Calu3 (cell line): ENCODE data around the gene F2R. TPM values are rescaled to one million over a fixed set of nuclear protein-coding genes. Genes with fewer than 3 reads are reported as not detected.
"Not testable (repeated sequence)": the region's sequence is repeated elsewhere in the genome, so short reads cannot be mapped to it uniquely, and the experiment has no call there.

Experiments used
- BruUV-seq: library from RNA; stranded (reverse); fragments of 400-500 nt; replicated peaks from 2 replicates; lab custom pipeline; 2021; lab: Mats Ljungman, UMichigan
- CTCF ChIA-PET: fragments of 300-600 bp; sonication (Branson Sonifier 250); formaldehyde crosslinking; loops from one replicate; lab custom pipeline; 2022; ENCODE audit warnings: antibody characterized with exemption; lab: Charles Lee
- DNase-seq: peaks from one replicate; pipeline ENCODE4 v3.0.0; 2022
- H3K27ac Mint-ChIP-seq: one replicate; pipeline ENCODE4 v1.8.0; 2022; ENCODE audit warnings: mixed read lengths; ENCODE audit not compliant: unreplicated experiment
- H3K27me3 Mint-ChIP-seq: one replicate; pipeline ENCODE4 v1.8.0; 2022; ENCODE audit warnings: mixed read lengths; ENCODE audit not compliant: unreplicated experiment
- H3K36me3 Mint-ChIP-seq: one replicate; pipeline ENCODE4 v1.8.0; 2022; ENCODE audit warnings: mild to moderate bottlenecking, moderate library complexity, mixed read lengths; ENCODE audit not compliant: insufficient read depth, unreplicated experiment
- H3K4me1 Mint-ChIP-seq: one replicate; pipeline ENCODE4 v1.8.0; 2022; ENCODE audit warnings: mild to moderate bottlenecking, low read depth, mixed read lengths; ENCODE audit not compliant: unreplicated experiment
- H3K4me3 Mint-ChIP-seq: one replicate; pipeline ENCODE4 v1.8.0; 2022; ENCODE audit warnings: mild to moderate bottlenecking, low read depth, moderate library complexity, mixed read lengths; ENCODE audit not compliant: unreplicated experiment
- H3K9me3 Mint-ChIP-seq: one replicate; pipeline ENCODE4 v1.8.0; 2022; ENCODE audit warnings: low read depth, mixed read lengths; ENCODE audit not compliant: unreplicated experiment
- CTCF ChIP-seq: fragments of 200-600 bp; IDR thresholded peaks from one replicate; pipeline ENCODE4 v1.8.0; 2022; ENCODE audit warnings: antibody characterized with exemption; ENCODE audit not compliant: unreplicated experiment
- intact Hi-C: fragments of 100-400 bp; cut with micrococcal nuclease; formaldehyde crosslinking; loops from one replicate; pipeline ENCODE4 v1.10.0; 2022; ENCODE audit not compliant: unreplicated experiment
- total RNA-seq: library from RNA; stranded (reverse); gene quantifications from 2 replicates; pipeline ENCODE4 v1.2.3, GENCODE V29; 2022

F2R gene
- total RNA-seq, 1 experiment from 2014 or later, result 14.4 TPM

DNA sequence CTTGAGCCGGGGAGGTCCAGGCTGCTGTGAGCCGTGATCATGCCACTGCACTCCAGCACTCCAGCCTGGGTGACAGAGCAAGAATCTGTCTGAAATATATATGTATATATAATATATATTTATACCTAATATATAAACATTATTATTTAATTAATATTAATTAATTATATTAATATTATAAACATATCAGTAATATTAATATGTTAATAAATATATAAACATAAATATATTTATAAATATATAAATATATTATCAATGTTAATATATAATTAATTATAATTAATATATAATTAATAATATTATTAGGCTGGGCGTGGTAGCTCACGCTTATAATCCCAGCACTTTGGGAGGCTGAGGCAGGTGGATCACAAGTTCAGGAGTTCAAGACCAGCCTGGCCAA is 41.1 kb downstream of the F2R start:
- intact Hi-C loops, result no loop called here
- H3K4me3 Mint-ChIP-seq, result no peak overlapping the region
- H3K4me1 Mint-ChIP-seq, result peaks cover 31% of the 10 kb centered on the region
- H3K27me3 Mint-ChIP-seq, result no peaks in the 10 kb centered on the region
- H3K9me3 Mint-ChIP-seq, result no peaks in the 10 kb centered on the region
- CTCF ChIA-PET, result no interaction called here
- no peak overlapping the region for H3K27ac Mint-ChIP-seq
- H3K36me3 Mint-ChIP-seq, result peaks cover 5% of the 10 kb centered on the region
- TF ChIP-seq CTCF, result no peak
- BruUV-seq, result no TSS peak
- no peak for DNase-seq

DNA sequence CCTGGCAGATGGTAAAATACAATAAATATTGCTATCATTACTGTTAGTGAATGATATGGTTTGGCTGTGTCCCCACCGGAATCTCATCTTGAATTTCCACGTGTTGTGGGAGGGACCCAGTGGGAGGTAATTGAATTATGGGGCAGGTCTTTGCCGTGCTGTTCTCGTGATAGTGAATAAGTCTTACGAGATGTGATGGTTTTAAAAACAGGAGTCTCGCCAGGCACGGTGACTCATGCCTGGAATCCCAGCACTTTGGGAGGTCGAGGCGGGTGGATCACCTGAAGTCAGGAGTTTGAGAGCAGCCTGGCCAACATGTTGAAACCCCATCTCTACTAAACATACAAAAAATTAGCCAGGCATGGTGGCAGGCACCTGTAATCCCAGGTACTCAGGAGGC is 45.2 kb downstream of the F2R start:
- H3K9me3 Mint-ChIP-seq, H3K36me3 Mint-ChIP-seq, H3K4me3 Mint-ChIP-seq, H3K27me3 Mint-ChIP-seq, DNase-seq, intact Hi-C loops, BruUV-seq, CTCF ChIA-PET, H3K27ac Mint-ChIP-seq: not testable (repeated sequence)
- H3K4me1 Mint-ChIP-seq, result peaks cover 36% of the 10 kb centered on the region

- Mint-ChIP-seq H3K27ac (no peak overlapping the region), H3K27me3 (no peaks in the 10 kb centered on the region), H3K9me3 (peaks cover 3% of the 10 kb centered on the region), H3K36me3 (peaks cover 5% of the 10 kb centered on the region), H3K4me1 (peaks cover 46% of the 10 kb centered on the region), H3K4me3 (no peak overlapping the region)
- no peak for DNase-seq
- intact Hi-C loops, result no loop called here
- CTCF ChIA-PET, result interaction anchor here (0.6 to 1.0 kb wide), 2 partner anchors 12 to 35 kb away, joined by 3 to 5 read pairs; no protein-coding TSS in a partner anchor
- no peak for TF ChIP-seq CTCF
- no TSS peak for BruUV-seq
Measured at GRCh38 chr5:76762484-76762883, 46.6 kb downstream of the F2R start.

DNA sequence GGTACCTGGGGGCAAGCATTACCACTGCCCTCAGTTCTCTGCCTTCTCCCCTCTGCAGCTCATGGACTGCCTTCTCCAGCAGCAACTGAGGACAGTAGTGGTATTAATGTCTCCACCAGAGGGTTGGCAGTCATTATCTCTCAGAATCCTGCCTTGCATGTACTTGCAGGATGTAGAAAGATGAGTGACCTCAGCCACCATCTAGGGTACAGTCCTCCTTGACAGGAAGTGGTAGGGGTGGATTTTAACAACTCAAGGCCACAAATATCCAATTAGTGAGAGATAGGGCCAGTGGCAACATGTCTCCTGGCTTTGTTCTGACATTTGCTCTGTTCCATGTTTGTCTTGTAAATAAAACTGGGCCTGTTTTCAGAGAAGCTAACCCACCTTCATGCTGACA is 47.2 kb downstream of the F2R start:
- BruUV-seq, result no TSS peak
- CTCF ChIA-PET, result no interaction called here
- H3K4me1 Mint-ChIP-seq, result peaks cover 51% of the 10 kb centered on the region
- no peak overlapping the region for H3K4me3 Mint-ChIP-seq
- H3K27me3 Mint-ChIP-seq, result no peaks in the 10 kb centered on the region
- intact Hi-C loops, result no loop called here
- TF ChIP-seq CTCF, result no peak
- no peak overlapping the region for H3K27ac Mint-ChIP-seq
- peaks cover 5% of the 10 kb centered on the region for H3K36me3 Mint-ChIP-seq
- peaks cover 3% of the 10 kb centered on the region for H3K9me3 Mint-ChIP-seq
- DNase-seq, result no peak

DNA sequence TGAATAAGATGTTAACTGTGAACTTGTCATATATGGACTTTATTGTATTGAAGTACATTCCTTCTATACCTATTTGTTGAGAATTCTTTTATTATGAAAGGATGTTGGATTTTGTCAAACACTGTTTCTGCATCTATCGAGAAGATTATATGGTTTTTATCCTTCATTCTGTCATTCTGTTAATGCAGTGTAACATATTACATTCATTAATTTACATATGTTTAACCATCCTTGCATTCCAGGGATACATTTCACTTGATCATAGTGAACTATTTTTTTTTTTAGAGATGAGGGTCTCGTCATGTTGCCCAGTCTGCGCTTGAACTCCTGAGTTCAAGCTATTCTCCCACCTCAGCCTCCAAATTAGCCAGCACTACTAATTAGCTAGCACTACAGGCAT is 48.4 kb downstream of the F2R start:
- H3K36me3 Mint-ChIP-seq, result peaks cover 5% of the 10 kb centered on the region
- CTCF ChIA-PET, result no interaction called here
- no peaks in the 10 kb centered on the region for H3K27me3 Mint-ChIP-seq
- peaks cover 3% of the 10 kb centered on the region for H3K9me3 Mint-ChIP-seq
- H3K27ac Mint-ChIP-seq, result no peak overlapping the region
- H3K4me1 Mint-ChIP-seq, result peaks cover 47% of the 10 kb centered on the region
- H3K4me3 Mint-ChIP-seq, result no peak overlapping the region
- no peak for DNase-seq
- intact Hi-C loops, result no loop called here
- no peak for TF ChIP-seq CTCF
- BruUV-seq, result no TSS peak
